ENCODE measurements around the gene LTO1. TPM values are rescaled to one million over a fixed set of nuclear protein-coding genes. Genes with fewer than 3 reads are reported as not detected.

The LTO1 gene
- total RNA-seq, 1 experiment from 2014 or later = 25.3 TPM

DNA sequence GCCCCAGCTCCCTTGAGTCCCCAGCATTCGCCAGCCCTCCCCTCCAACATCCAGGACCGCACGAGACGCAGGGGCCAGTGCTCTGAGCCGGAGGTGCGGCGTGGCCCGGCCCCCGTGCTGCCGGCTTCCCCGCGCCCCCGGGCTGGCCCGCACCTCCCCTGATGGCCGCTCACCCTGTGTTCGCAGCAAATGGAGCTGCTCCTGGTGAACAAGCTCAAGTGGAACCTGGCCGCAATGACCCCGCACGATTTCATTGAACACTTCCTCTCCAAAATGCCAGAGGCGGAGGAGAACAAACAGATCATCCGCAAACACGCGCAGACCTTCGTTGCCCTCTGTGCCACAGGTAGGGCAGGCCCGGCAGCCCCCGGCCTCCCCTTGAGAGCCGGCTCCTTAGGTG, 31.5 kb downstream of the LTO1 start:
- H2BK20ac ChIP-seq (ENCODE audit: low read depth, low read length, poor library complexity, severe bottlenecking) = no peak overlapping the region
- H4K20me1 ChIP-seq (ENCODE audit: control insufficient read depth, insufficient read depth, insufficient read length) = no peaks in the 10 kb centered on the region
- H3K4me1 Mint-ChIP-seq = peaks cover 12 to 17% of the 10 kb centered on the region in 2 experiments
- peaks cover 9 to 52% (median 33%) of the 10 kb centered on the region in 3 experiments; a peak in 6 of 7 replicates for H3K36me3 Mint-ChIP-seq (ENCODE audit: insufficient read depth in 1 of 3, low read depth in 3 of 3)
- H3K27ac ChIP-seq (ENCODE audit: insufficient read length, low read depth, low read length) = no peak overlapping the region
- no peak overlapping the region for H3T11ph ChIP-seq (ENCODE audit: low read length)
- TF ChIP-seq, protein P1, sequence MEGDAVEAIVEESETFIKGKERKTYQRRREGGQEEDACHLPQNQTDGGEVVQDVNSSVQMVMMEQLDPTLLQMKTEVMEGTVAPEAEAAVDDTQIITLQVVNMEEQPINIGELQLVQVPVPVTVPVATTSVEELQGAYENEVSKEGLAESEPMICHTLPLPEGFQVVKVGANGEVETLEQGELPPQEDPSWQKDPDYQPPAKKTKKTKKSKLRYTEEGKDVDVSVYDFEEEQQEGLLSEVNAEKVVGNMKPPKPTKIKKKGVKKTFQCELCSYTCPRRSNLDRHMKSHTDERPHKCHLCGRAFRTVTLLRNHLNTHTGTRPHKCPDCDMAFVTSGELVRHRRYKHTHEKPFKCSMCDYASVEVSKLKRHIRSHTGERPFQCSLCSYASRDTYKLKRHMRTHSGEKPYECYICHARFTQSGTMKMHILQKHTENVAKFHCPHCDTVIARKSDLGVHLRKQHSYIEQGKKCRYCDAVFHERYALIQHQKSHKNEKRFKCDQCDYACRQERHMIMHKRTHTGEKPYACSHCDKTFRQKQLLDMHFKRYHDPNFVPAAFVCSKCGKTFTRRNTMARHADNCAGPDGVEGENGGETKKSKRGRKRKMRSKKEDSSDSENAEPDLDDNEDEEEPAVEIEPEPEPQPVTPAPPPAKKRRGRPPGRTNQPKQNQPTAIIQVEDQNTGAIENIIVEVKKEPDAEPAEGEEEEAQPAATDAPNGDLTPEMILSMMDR (conservative IDR thresholded peaks at IDR 0.05) = peak; percentile 18; the same call in 2 of the 3 replicates
- H3K18ac ChIP-seq (ENCODE audit: insufficient read length, low read depth, low read length) = no peak overlapping the region
- DNase-seq = no peak
- no peak overlapping the region for H4K8ac ChIP-seq (replicated peaks; ENCODE audit: insufficient read length, low read depth, low read length)
- H3K4me3 Mint-ChIP-seq = peak overlapping the region; percentile 57 to 71
- H4K91ac ChIP-seq (ENCODE audit: insufficient read length, low read depth, low read length) = no peak overlapping the region
- peaks cover 8% of the 10 kb centered on the region for H3K23me2 ChIP-seq (ENCODE audit: insufficient read length, low read depth, low read length, poor library complexity, severe bottlenecking)
- no CpG with 5 or more reads among the region's 27 CpGs for WGBS (ENCODE audit: extremely low coverage, insufficient read length, low lambda C conversion rate)
- no peaks in the 10 kb centered on the region for H3K4me1 ChIP-seq (ENCODE audit: insufficient read depth, low read length)
- H2BK120ac ChIP-seq (ENCODE audit: low read depth, low read length, poor library complexity, severe bottlenecking) = no peak overlapping the region
- H3K9ac ChIP-seq (ENCODE audit: extremely low read depth, insufficient read length, low read length) = no peak overlapping the region
- H2BK12ac ChIP-seq (ENCODE audit: insufficient read length, low read depth, low read length) = no peak overlapping the region
- H3K79me1 ChIP-seq (ENCODE audit: insufficient read depth, low read depth, low read length, poor library complexity, severe bottlenecking) = peaks cover 3% of the 10 kb centered on the region
- peak overlapping the region; percentile 35 for H3K4me2 ChIP-seq (ENCODE audit: insufficient read depth, insufficient read length, low read length)
- H3K56ac ChIP-seq (ENCODE audit: insufficient read length, low read depth, low read length) = no peak overlapping the region
- no peak overlapping the region for H4K5ac ChIP-seq (ENCODE audit: insufficient read length, low read depth, low read length)
- H2AK5ac ChIP-seq (ENCODE audit: insufficient read length, low read length) = no peak overlapping the region
- H3K9me3 ChIP-seq (ENCODE audit: control insufficient read depth, low read depth, low read length) = no peaks in the 10 kb centered on the region
- no peak overlapping the region for H3K23ac ChIP-seq (ENCODE audit: insufficient read length, low read depth, low read length)
- no peaks in the 10 kb centered on the region for H3K9me3 Mint-ChIP-seq
- H3K4ac ChIP-seq (ENCODE audit: low read depth, low read length) = no peak overlapping the region; the same call in 1 of the 2 replicates
- H2BK15ac ChIP-seq (ENCODE audit: low read depth, low read length) = no peak overlapping the region
- no peak overlapping the region for H2AFZ ChIP-seq (ENCODE audit: low read length)
- H3K27ac Mint-ChIP-seq = no peak overlapping the region
- no peaks in the 10 kb centered on the region for H3K79me2 ChIP-seq (ENCODE audit: insufficient read depth, low read length)
- H3K27me3 Mint-ChIP-seq (ENCODE audit: low read depth) = no peaks in the 10 kb centered on the region
- no peak overlapping the region for H2BK5ac ChIP-seq (ENCODE audit: insufficient read length, low read length)
- no peaks in the 10 kb centered on the region for H3K27me3 ChIP-seq (ENCODE audit: insufficient read depth, low read length)
- H3K14ac ChIP-seq (ENCODE audit: insufficient read depth, low read length) = no peak overlapping the region
